Stimulated activated CD4-positive, alpha-beta T cell treated with anti-CD3 and anti-CD28 coated beads, Interleukin-12 subunit alpha, Interleukin-12 subunit beta, amount 100 ng/mL, for 4 hours (primary cell): Measurements from ENCODE around the gene GPC6.

Experiments used
- DNase-seq: peaks from one replicate; pipeline ENCODE4 v3.0.0-alpha.2; 2020

The GPC6 gene

DNA sequence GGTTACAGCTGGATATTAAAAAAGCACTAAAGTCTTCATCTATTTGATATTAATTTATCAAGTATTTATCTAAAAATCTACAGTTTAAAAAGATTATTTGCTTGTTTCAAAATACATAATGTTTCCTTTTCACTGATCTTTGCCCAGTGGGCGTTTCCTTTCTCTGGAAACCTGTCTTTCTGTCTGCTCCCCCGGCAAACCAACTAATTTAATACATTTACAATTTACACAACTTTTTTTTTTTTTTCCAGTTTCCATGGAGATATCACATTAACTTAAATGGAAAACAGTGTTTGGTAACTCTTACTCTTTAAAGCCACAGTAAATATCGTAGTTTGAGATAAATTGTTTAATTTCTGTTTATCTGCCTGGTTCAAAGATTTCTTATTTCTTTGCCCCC is 5.3 kb downstream of the GPC6 start:
- no peak for DNase-seq

DNA sequence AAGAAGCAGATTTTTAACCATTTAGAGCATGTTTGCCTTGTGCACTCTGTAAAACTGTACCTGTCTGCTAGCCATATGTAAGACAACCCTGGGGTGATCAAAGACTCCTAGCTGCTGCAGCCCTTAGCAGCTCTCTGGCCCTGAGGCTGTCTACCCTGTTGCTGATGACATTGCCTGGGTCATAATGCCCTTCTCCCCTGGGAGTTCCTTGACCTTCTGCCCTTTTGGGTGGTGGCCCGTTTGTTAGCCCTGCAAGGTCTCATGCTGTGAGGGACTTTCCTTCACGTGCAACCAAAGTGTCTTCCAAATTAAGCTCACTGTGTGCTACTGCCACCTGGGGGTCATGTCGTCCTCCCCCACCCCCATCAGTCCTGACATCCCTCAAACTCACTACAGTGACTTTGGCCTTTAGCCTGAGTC is 7.4 kb downstream of the GPC6 start:
- DNase-seq: no peak

DNA sequence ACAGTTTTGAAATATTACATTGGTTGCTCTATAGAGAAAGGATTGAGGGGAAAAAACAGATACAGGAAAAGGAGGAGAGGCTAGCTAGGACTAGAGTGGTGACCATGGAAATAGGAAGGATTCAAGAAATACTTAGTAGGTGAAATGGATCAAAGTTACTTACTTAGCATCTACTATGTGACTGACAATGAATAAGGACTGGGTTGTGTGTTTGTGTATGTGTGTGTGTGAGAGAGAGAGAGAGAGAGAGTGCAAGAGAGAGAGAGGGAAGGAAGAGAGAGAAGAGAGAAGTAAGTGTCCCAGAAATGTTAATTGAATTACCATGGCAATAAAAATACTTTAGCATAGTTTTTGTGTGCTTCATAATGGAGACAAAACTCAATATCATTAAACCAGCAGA is 7.9 kb downstream of the GPC6 start:
- DNase-seq: no peak

DNA sequence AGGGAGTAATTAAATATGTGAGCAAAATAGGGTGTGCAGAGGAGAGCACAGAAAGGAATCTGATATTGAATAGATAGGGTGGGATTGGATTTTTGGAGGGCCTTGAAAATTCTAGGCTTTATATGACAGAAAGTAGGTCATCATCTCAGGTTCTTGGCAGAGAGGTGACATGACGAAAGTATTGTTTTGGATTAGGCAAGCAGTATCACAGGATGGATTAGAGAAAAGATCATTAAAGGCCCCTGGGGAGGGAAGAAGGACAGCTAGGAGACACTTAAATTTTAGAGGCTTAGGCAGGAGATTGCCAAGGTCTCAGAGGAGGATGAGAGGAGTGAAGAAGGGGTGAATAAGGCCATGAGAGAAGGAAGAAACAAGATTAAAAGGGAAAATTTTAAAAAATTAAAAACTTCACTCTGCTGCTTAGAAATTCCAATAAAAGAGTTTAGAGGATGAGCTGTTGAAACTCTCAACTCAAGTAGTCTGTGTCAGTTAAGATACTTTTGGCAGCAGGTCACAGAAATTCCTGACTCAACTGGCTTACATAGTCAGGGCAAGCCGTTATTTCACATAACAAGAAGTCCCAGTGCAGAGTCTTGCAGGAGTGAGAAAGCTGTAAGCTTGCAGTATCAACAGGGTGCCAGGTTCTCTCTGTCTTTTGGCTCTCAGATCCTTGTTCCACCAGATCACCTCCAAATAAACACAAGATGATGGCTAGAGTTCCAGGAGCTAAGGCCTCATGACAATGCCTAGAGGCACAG is 8.8 kb downstream of the GPC6 start:
- no peak for DNase-seq

DNA sequence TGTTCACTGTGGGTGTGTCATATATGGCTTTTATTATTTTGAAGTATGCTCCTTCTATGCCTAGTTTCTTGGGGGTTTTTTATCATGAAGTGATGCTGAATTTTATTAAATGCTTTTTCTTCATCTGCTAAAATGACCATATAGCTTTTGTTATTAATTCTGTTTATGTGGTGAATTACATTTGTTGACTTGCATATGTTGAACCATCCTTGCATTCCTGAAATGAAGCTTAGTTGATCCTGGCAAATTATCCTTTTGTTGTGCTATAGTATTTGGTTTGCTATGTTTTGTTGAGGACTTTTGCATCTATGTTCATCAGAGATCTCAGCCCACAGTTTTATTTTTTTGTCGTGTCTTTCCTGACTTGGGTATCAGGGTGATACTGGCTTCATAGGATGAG is 12.1 kb downstream of the GPC6 start:
- no peak for DNase-seq

DNA sequence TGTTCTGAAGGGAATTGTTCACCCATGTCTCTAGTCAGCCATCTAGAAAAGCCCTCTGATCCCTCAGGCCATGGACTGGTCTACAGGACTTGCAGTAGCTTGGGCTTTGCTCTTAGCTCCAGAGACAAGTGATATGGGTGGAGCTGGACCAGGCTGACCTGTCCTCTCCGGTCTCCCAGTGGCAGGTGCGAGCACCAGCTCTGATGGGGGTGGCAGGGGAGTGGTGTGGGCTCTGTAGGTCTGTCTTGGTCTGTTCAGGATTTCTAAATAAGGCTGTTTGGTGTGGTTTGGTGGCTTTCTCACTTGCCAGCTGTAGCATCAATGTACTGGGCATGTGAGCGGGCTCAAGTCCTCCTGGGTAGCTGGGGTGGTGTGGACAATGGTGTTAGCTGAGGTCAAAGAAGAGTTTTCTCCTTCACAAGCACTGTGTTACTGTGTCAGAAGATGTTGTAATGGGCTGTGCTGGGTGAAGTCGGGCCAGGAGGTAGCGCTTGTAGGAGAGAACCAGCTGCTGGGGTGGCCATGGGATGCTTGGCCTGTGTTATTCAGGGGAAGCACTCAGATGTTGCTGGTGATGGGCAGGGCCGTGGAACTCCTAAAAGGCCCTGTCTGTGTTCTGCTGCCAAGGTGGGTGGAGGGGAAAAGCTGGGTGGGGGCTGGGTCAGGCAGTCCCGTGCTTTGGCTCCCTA is 16.9 kb downstream of the GPC6 start:
- no peak for DNase-seq

DNA sequence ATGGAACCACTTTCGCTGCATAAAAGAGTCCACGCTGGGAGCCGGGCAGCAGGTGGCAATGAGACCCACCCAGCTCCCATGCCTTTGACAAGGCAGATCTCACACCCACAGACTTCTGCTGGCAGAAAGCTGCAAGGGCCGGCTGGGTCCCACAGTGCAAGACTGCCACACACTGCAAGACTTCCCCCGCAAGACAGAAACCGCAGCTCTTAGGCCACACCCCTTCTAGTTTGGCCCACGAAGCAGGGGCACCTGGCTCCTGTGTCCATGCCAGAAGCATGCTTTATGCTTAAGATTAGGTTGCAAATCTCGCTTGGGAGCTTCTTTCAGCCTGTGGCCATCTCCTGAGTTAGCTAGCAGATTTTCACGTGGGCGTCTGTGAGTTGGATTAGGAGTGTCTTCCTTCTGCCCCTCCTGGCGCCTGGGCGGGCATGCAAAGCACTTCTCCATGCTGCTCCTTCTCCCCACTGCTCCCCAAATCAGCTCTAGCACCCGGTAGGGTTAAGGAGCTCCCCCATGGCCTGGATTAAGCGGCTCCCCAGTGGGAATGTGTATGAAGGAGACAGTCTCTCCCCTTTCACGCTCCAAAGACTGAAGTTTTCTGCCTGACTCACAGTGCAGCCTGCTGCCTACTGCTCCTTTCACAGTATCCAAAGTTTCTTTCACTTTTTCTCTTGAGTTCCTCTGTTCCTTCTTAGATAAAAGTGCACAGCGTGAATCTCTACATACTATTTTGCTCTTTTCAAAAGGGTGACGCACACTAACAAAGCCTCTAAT is 17.7 kb downstream of the GPC6 start:
- DNase-seq: no peak

DNA sequence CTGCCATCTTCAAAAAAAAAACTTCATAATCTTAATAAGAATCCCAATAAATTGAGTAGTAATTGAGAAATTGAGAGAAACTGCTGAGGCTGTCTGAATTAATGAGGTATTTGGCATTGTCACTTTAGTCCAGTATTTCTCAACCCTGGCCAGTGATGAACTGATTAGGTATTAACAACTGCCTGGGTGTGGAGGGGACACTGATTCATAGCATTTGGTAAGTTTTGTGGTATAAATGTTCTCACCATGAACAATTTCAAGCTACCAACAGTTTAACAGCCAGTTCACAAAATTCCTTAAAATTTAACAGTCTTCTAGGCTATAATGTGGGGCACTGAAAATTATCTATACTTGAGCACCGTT is 18.3 kb downstream of the GPC6 start:
- no peak for DNase-seq

DNA sequence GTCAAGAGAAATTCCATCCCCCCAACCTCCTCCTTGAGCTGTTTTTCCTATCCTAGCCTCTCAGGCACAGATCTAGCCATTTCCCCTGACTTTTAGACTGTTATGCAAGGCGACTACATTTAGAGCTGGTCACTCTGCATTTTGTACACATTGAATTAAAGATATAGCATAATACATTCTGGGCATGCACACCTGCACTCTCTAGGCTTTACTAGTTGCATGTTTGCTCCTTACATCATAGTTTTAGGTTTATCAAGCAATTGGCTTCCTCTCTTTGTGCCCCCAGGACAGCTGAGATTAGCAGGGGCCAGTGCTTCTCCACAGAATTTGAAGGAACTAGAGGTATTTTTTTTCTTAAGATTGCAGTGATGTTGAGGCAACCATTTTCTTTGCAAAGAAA is 19.5 kb downstream of the GPC6 start:
- DNase-seq: no peak

DNA sequence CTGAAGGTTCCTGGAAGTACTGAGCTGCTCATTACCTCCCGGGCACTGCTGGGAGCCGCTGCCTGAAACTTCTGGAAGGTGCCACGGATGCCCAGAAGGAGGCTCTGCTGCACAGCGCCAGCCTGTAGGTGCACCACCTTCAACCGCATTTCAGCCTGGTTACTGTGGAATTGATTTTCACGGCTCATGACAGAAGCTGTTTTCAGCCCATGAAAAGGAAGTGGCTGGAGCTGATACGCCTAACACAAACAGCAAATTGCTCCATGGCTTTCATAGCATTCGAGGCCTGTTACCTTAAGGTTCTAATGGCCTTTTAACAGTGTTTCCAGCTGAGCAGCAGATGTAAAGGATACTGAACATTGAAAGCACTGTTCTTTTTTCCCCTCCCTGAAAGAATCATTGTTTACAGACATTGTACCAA is 22.0 kb downstream of the GPC6 start:
- no peak for DNase-seq

DNA sequence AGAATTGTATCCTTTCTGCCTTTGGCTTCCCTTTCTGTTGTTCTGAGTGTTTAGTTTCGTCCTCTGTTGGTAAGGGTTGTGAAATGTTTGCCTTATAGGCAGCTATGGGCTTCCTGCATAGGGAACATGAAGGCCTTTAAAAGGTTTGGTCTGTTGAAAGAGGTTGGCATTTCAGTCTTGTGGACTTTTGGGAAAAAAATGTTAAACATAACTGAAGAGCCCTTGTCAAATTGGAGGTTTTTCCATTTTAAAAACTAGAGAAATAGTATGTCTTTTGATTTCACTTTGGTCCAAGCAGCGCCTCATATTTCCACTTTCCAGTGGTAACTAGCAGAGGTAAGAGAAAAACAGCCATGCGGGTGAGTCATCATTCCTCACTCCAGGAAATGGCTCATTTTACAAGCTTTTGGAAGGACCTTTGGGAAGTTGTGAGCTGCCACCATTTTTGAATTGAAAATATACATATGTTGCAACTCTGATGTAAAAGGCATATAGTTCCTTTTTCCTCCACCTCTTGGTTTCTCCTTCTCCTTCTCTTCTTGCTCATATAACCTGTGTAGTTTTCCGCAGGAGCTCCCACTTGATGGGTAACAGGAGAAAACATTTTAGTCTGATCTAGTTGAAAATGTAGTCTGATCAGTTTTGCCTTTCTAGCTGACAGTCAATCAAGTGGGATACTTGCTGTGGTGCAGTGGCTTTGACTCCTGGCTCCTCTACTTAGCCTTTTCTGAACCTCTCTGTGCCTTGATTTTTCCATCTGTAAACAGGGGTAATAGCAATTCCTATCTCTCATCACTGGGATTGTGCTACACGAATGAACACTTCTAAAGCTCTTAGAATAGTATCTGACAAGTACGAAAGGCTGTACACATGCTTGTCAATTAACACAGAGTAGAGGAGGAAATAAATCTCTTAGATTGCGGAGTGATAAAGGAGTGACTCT is 23.0 kb downstream of the GPC6 start:
- no peak for DNase-seq

DNA sequence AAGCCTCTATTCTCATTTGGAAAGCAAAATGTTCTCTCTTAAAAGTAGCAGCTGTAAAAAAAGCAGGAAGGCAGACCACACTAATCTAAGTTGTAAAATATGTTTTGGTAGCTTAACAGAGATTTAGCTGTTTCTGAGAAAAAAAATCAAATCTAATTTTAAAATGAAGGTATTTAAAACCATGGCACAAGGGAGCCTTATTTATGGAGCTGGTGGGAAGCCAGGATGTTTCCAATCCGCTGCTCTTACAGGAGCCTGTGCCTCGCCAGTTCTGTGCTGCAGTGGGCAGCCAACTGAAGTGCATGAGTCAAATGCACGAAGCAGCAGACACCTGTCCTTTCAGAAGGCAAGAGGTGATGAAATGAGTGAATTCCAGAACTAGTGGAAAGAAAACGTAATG is 28.2 kb downstream of the GPC6 start:
- DNase-seq: no peak

DNA sequence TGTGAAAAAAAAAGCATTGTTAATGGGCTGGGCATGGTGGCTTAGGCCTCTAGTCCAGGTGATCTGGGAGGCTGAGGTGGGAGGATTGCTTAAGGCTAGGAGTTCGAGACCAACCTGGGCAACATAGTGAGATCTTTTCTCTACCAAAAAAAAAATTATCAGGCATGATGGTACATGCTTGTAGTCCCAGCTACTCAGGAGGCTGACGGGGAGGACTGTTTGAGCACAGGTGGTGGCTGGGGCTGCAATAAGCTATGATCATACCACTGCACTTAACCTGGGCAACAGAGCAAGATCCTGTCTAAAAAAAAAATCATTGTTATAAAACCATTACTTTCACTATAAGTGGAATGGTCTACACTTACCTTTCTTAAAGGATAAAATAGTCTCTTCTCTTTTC is 30.4 kb downstream of the GPC6 start:
- DNase-seq: no peak

DNA sequence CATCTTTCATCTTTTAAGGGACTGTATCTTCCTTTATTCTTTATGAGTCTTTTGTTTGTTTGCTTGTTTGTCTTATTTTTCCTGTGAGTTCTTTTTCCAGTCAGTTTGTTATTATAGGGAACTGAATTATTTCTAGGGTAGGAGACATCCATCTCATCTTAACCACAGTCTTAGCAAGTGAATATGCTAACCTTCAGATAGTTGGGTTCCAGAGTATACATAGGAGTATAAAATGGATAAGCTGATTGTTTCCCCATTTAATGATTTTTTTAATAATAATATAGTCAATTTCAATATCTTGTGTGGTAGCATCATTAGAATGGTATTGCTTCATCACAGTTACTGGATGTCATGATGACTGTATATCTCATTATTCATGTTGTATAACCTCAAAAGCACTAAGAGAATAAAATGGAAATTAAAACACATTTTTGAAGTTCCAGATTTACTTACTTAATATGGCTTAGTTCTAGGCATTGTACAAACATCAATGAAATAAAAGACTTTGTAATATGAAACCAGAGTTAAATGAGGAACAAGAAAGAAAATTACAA is 33.0 kb downstream of the GPC6 start:
- DNase-seq: no peak

DNA sequence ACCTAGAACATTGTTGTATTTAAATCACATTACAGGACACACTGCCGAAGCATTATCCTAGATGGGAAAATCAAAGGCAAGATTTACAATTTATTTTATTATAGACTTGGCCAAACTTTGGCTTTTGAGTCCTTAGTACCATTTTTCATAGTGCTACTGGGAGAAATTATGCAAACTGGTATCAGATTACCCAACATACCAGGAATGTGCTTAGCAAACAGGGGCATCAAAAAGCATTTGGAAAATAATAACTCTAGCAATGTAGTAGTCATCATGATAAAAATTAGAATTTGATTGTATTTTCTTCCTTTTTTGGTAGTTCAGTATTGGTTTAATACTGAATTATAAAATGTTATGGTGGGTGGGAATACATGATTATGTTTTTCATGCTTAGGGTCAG is 34.0 kb downstream of the GPC6 start:
- DNase-seq: no peak

DNA sequence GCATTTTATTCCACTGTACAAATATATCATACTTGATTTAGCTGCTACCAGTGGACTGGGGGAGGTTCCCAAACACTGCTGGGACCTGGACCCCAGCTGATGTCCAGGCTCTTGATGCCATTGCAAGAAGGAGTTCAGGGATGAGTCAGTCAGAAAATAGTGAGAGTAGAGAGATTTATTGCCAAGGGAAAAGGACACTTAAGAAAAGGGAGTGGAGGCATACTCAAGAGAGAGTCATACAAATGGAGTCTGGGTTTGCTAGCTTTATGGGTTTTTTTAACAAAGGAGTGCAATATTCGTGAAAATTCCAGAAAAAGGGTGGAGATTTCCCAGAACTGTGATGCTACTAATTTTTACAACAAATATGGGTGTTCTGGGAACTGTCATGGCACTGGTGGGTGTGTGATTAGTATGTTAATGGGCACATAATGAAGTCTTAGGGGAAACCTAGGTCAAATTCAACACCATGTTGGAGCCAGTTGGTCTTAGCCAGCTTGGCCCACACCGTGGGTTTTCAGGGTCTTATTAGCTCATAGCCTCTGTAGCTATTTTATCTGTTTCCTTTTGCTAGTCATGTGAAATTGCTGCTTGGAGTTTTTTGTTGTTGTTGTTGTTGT is 36.2 kb downstream of the GPC6 start:
- DNase-seq: no peak

DNA sequence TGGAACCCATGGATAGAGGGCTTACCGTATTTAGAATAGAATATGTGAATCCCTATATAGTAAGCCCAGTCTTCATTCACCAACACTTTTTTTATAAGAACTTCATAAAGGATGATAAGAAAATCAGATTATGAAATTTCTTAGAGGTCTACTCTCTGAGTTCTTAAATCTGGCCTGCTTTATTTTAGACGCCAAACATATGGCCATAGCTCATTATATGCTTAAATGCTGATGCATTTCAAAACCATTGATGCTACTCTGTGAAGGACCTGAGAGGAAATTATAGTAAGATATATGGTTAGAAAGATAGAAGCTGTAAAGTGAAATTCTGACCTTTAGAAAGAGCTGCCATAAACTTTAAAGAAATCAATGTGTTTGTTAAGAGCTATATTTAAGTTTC is 38.3 kb downstream of the GPC6 start:
- DNase-seq: no peak

DNA sequence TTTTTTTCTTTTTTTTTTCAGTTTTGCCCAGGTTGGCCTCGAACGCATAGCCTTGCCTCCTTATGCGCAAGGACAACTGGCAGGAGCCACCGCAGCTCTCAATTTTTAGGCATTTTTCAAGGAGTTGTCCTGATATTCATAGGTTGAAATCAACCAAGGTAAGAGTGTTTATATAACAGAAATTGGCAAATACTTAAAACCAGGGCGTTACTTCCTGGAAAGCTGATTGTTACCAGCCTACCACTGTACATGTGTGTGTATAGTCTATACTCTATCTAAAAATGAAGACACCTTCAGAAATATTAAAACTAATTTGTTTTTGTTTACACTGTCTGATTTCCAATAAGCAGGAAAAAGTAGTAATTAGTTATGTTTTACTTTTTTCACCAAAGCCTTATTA is 39.2 kb downstream of the GPC6 start:
- DNase-seq: no peak

DNA sequence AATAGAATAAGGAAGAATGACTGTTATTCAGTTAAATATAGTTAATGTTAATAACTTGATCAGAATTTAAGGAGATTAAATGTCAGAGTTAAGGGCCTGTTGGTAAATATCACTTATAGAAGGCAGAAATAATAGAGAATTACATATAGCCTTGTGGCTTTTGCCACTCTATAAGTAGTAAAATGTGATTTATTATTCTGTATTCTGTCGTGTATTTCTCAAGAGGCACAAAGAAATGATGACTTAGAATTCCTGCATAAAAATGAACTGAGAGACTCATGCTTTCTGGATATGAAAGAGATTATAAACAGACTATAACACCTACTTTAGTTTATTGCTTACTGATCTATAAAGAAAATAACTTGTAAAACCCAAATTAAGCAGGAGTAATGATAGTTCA is 40.1 kb downstream of the GPC6 start:
- DNase-seq: no peak

DNA sequence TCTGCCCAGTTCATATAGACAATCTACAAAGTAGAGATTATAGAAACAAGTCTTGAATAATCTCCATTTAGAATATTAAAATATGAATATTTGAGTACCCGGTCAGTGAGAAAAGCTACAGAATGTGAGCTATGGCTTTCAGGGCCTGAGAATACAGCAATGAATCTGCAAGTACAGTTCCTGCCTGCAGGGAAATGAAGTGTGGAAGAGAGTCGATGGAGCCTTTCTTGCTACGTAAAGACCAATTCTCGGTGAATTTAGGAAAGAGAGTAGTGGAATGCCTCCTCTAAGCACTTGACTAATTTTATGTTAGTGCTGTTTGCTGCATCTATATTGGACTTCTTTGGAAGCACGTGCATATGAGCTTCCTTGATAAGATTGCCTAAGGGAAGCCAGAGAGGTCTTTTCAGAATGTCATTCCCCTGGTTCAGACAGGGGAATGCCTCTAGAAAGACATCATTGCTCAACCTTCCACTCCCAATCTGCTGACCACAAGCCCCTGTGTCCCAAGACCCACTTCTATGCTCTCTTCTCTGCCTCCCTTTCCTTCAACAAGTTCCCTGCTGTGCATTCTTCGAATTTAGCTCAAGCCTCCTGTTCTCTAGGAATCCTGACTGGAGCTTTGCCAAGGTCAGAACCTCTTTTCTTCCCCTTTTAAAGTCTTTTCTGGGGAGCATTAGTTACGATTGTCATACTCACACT is 41.9 kb downstream of the GPC6 start:
- DNase-seq: no peak
